CD4-positive, alpha-beta T cell treated with Interleukin-2 at 100 ng/mL for 4 hours (primary cell): ENCODE measurements around the gene TMEM245.

Source experiments
- DNase-seq: peaks from one replicate; pipeline ENCODE4 v3.0.0-alpha.2; 2020; ENCODE audit warnings: low spot score

The TMEM245 gene

GRCh38 chr9:109022873-109023272 lies 96.9 kb downstream of the TMEM245 start:
- DNase-seq: no peak

- DNase-seq: no peak
These were observed 98.9 kb downstream of the TMEM245 start for GRCh38 chr9:109020581-109021511.

- DNase-seq: no peak
These were observed 99.6 kb downstream of the TMEM245 start for GRCh38 chr9:109020113-109020512.

GRCh38 chr9:109019420-109019819 lies 100.3 kb downstream of the TMEM245 start:
- DNase-seq: no peak

GRCh38 chr9:109017493-109017892 lies 102.3 kb downstream of the TMEM245 start:
- no peak for DNase-seq

GRCh38 chr9:109017061-109017460 lies 102.7 kb downstream of the TMEM245 start:
- DNase-seq: no peak

- DNase-seq: no peak
These were observed 103.6 kb downstream of the TMEM245 start for GRCh38 chr9:109016132-109016531.

- no peak for DNase-seq
These were observed 105.0 kb downstream of the TMEM245 start for GRCh38 chr9:109014608-109015280.

- DNase-seq: no peak
These were observed 105.8 kb downstream of the TMEM245 start for GRCh38 chr9:109013679-109014607.

GRCh38 chr9:109012876-109013678 lies 106.7 kb downstream of the TMEM245 start, which contains the start of gene CTNNAL1:
CTNNAL1 (minus strand) TSS chr9:109013499; CDS start chr9:109013442, 57 bp downstream.
- DNase-seq: peak; percentile 83

GRCh38 chr9:109012009-109012875 lies 107.5 kb downstream of the TMEM245 start:
- DNase-seq: peak; percentile 61

- DNase-seq: no peak
These were observed 108.5 kb downstream of the TMEM245 start for GRCh38 chr9:109011231-109011671.

GRCh38 chr9:109010746-109011145 lies 109.0 kb downstream of the TMEM245 start:
- peak; percentile 72 for DNase-seq

GRCh38 chr9:109005678-109006077 lies 114.1 kb downstream of the TMEM245 start:
- DNase-seq: no peak

GRCh38 chr9:109003116-109003515 lies 116.6 kb downstream of the TMEM245 start:
- no peak for DNase-seq

GRCh38 chr9:109002141-109002540 lies 117.6 kb downstream of the TMEM245 start:
- DNase-seq: no peak

GRCh38 chr9:109001275-109001676 lies 118.5 kb downstream of the TMEM245 start:
- peak; percentile 7 for DNase-seq

GRCh38 chr9:108997112-108997511 lies 122.6 kb downstream of the TMEM245 start:
- no peak for DNase-seq

- no peak for DNase-seq
These were observed 123.1 kb downstream of the TMEM245 start for GRCh38 chr9:108996643-108997042.

GRCh38 chr9:108994695-108995094 lies 125.1 kb downstream of the TMEM245 start:
- DNase-seq: no peak
